Ovary (tissue), 9 donors: ENCODE measurements around the gene MRPS10. TPM values are rescaled to one million over a fixed set of nuclear protein-coding genes. Genes with fewer than 3 reads are reported as not detected.

ENCODE experiments used
- DNase-seq, 5 donors: peaks; one replicate each; pipeline ENCODE4 v3.0.0-alpha.2; 2019 to 2020
- H3K27ac ChIP-seq, 2 donors: fragments of 200-600 bp; one replicate each; pipeline versions ENCODE4 v1.5.1 to v1.8.0; 2019 to 2022
- H3K27me3 ChIP-seq: fragments of 200-600 bp; one replicate; pipeline ENCODE4 v1.8.0; 2022
- H3K36me3 ChIP-seq: fragments of 200-600 bp; sonication (generic); one replicate; pipeline ENCODE4 v1.5.1; 2019
- H3K4me1 ChIP-seq: one replicate; pipeline ENCODE4 v1.8.1; 2013; ENCODE audit warnings: mild to moderate bottlenecking, moderate library complexity; ENCODE audit not compliant: insufficient read depth
- H3K4me3 ChIP-seq: fragments of 200-600 bp; sonication (generic); one replicate; pipeline ENCODE4 v1.5.1; 2017
- H3K9me3 ChIP-seq, 2 donors: fragments of 200-600 bp in 1 of 2; sonication (generic) in 1 of 2; one replicate each; pipeline versions ENCODE4 v1.5.1 to v1.8.1; 2013 to 2019; ENCODE audit warnings: mild to moderate bottlenecking in 1 of 2, moderate library complexity in 1 of 2
- EP300 ChIP-seq: sonication (generic); formaldehyde crosslinking; IDR thresholded peaks from one replicate; pipeline ENCODE4 v1.6.1; 2017; ENCODE audit warnings: antibody characterized with exemption
- POLR2A ChIP-seq: fragments of 450-650 bp; IDR thresholded peaks from one replicate; pipeline ENCODE4 v1.6.1; 2017; ENCODE audit warnings: antibody characterized with exemption, mild to moderate bottlenecking, moderate library complexity
- WGBS, 3 donors: extraction: QIAGEN DNeasy Blood & Tissue Kit in 1 of 3; methylation state at CpG; one replicate each; pipeline versions ENCODE4 v1.1.5 to v1.1.7; 2013 to 2017; 5-methylcytosine and 5-hydroxymethylcytosine counted together
- intact Hi-C, 4 donors: fragments of 100-400 bp; cut with DNase I; formaldehyde crosslinking; loops; one replicate each; pipeline versions ENCODE4 v1.11.0 to v1.15.1; 2022 to 2023
- polyA plus RNA-seq, 2 donors: library from polyadenylated mRNA; stranded (reverse); fragments of 200-250 nt in 1 of 2; fragments of 350-450 nt in 1 of 2; fragmentation: Illumina TruSeq in 1 of 2; extraction: RNeasy Lipid Tissue Mini Kit (QIAGEN cat#74804) in 1 of 2; gene quantifications; one replicate each; pipeline ENCODE4 v1.2.3, GENCODE V29; 2013 to 2014
- total RNA-seq, 7 donors: library from RNA; depleted of rRNA in 2 of 7; stranded (reverse); fragments of >200 nt in 2 of 7; fragmentation: NEBNext Ultra II Directional in 3 of 7; extraction: Animal tissue kit (Norgen Biotek cat#: 25700) in 3 of 7; gene quantifications; one replicate each; pipeline versions ENCODE4 v1.1.0 to v1.2.4, GENCODE V29; 2016 to 2023
- TF ChIP-seq, protein P1 (sequence below), 3 donors: fragments of 450-650 bp in 2 of 3; fragments of 200-600 bp in 1 of 3; IDR thresholded peaks; one replicate each; pipeline versions ENCODE4 v1.5.1 to v1.8.0; 2016 to 2022; ENCODE audit warnings: antibody characterized with exemption in 3 of 3, mild to moderate bottlenecking in 1 of 3
- donor health status: DM: no; HTN: no; CAD: no; lungs with moderate emphysema.
- donor health status: DM: no; HTN: no; CAD: no.
- donor health status: Bipolar disorder and iron deficiency.
- donor health status: DM: yes; HTN: yes; CAD: no.
- donor health status: DM: no; HTN: no; CAD: no.
- donor health status: DM: yes; HTN: yes; CAD: no.

MRPS10 gene
- total and polyA plus RNA-seq, 9 donors, result 14.9 to 37.3 (median 24.6) TPM

GRCh38 chr6:42185597-42185996 is 32.1 kb downstream of the MRPS10 start:
- Histone ChIP-seq H3K27me3 (no peaks in the 10 kb centered on the region), H3K4me3 (no peak overlapping the region), H3K4me1 (no peaks in the 10 kb centered on the region), H3K36me3 (no peaks in the 10 kb centered on the region), H3K9me3 (no peaks in the 10 kb centered on the region), H3K27ac (no peak overlapping the region)
- 26 to 41% (median 28%) methylated on average over 10 of the region's 10 CpGs for WGBS, 3 donors
- TF ChIP-seq POLR2A, result no peak
- no peak for TF ChIP-seq EP300
- TF ChIP-seq, protein P1, sequence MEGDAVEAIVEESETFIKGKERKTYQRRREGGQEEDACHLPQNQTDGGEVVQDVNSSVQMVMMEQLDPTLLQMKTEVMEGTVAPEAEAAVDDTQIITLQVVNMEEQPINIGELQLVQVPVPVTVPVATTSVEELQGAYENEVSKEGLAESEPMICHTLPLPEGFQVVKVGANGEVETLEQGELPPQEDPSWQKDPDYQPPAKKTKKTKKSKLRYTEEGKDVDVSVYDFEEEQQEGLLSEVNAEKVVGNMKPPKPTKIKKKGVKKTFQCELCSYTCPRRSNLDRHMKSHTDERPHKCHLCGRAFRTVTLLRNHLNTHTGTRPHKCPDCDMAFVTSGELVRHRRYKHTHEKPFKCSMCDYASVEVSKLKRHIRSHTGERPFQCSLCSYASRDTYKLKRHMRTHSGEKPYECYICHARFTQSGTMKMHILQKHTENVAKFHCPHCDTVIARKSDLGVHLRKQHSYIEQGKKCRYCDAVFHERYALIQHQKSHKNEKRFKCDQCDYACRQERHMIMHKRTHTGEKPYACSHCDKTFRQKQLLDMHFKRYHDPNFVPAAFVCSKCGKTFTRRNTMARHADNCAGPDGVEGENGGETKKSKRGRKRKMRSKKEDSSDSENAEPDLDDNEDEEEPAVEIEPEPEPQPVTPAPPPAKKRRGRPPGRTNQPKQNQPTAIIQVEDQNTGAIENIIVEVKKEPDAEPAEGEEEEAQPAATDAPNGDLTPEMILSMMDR (IDR thresholded peaks at IDR 0.05), result no peak
- no peak for DNase-seq
- intact Hi-C loops, result no loop called here

DNA sequence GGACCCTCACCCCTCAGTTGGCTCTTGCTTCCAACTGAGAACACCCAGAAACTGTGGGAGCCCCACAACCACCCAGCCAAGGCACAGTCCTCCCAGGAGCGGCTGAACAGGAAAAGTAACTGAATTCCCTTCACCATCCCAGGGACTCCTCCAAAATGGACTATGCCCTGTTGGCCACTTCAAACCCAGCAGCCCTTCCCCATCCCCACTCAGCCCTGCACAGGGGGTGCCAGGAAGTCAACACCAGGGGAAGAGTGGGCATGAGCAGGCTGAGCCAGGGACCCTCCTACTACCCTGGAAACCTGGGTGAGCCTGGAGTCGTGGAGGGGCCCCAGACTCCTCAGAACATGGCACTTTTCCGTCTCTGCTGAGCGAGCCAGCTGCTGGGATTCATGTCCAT is 33.2 kb downstream of the MRPS10 start:
- Histone ChIP-seq H3K4me1 (no peaks in the 10 kb centered on the region), H3K9me3 (no peaks in the 10 kb centered on the region), H3K36me3 (no peaks in the 10 kb centered on the region), H3K4me3 (no peak overlapping the region), H3K27ac (no peak overlapping the region), H3K27me3 (no peaks in the 10 kb centered on the region)
- DNase-seq, result no peak
- TF ChIP-seq EP300, result no peak
- TF ChIP-seq, protein P1 (IDR thresholded peaks at IDR 0.05), result no peak
- TF ChIP-seq POLR2A, result no peak
- WGBS, 3 donors, result 93 to 94% (median 93%) methylated on average over 4 of the region's 4 CpGs
- intact Hi-C loops, result loop anchor here in 1 of 4 donors (5.0 kb wide), 1 partner anchor 1283 kb away; no protein-coding TSS in a partner anchor

DNA sequence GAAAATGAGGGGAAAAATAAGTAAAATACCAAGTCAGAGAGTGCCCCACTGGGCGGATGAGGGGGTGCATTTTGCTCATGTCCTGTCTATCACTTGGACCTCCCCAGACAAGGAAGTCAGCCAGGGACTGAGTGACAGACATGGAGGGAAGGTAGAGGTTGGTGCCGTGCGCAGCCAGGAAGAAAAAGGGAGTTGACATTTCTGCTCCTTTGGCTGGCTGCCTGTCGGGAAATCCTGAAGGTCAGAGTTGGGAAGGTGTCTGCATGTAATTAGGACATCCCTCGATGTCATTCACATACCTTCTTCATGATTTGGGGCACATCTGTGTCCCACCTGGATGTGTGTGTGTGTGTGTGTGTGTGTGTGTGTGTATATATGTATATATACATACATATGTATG is 35.6 kb downstream of the MRPS10 start:
- intact Hi-C loops, result loop anchor here in 1 of 4 donors (5.0 kb wide), 1 partner anchor 1285 kb away; no protein-coding TSS in a partner anchor
- TF ChIP-seq EP300 (no peak), POLR2A (no peak)
- TF ChIP-seq, protein P1 (IDR thresholded peaks at IDR 0.05), result no peak
- no peak for DNase-seq
- WGBS, 3 donors, result 48 to 63% (median 58%) methylated on average over 5 of the region's 5 CpGs
- Histone ChIP-seq H3K4me1 (no peaks in the 10 kb centered on the region), H3K36me3 (no peaks in the 10 kb centered on the region), H3K27ac (no peak overlapping the region), H3K9me3 (no peaks in the 10 kb centered on the region), H3K27me3 (no peaks in the 10 kb centered on the region), H3K4me3 (no peak overlapping the region)

DNA sequence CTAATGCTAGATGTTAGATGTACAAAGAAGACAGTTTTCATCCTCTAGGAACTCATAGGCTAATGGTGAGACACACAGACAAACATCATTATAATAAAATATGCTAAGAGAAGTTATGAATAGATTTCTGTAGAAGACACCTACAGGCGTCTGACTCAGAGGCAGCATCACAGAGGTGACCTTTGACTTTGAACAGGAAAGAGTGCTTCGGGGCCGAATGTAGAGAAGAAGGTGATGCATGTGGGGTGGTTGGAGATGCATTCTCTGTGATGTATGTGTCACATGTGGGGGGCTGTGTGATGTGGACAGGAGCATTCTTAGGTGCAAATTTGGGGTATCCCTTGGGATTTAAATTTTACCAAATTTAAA is 37.7 kb downstream of the MRPS10 start:
- WGBS, 3 donors, result 74 to 82% (median 79%) methylated on average over 3 of the region's 3 CpGs
- no peak for TF ChIP-seq POLR2A
- no peak for TF ChIP-seq EP300
- TF ChIP-seq, protein P1 (IDR thresholded peaks at IDR 0.05), result no peak
- no peak for DNase-seq

More for the DNA sequence above, 37.7 kb downstream of the MRPS10 start:
- no peaks in the 10 kb centered on the region for H3K36me3 ChIP-seq
- H3K27me3 ChIP-seq, result no peaks in the 10 kb centered on the region
- H3K4me1 ChIP-seq, result no peaks in the 10 kb centered on the region
- H3K27ac ChIP-seq, result no peak overlapping the region
- H3K9me3 ChIP-seq, result no peaks in the 10 kb centered on the region
- intact Hi-C loops, result loop anchor here in 1 of 4 donors (5.0 kb wide), 1 partner anchor 1287 kb away; no protein-coding TSS in a partner anchor
- no peak overlapping the region for H3K4me3 ChIP-seq
